GM23338 (cell line): ENCODE measurements around the gene NEDD4. TPM values are rescaled to one million over a fixed set of nuclear protein-coding genes. Genes with fewer than 3 reads are reported as not detected.
A peak's percentile ranks its signal among the peaks of the same experiment; 100 is the strongest.
"Not testable (repeated sequence)": the region's sequence is repeated elsewhere in the genome, so short reads cannot be mapped to it uniquely, and the experiment has no call there.

Source experiments
- ATAC-seq: fragments of 200-7000 bp; cut with Tn5 transposase; 3 replicates; pipeline ENCODE4 v1.9.1; 2020
- DNase-seq: peaks from one replicate; pipeline ENCODE4 v3.0.0-alpha.2; 2015; ENCODE audit warnings: low spot score
- H2AFZ ChIP-seq: fragments of 200-600 bp; sonication (generic); 2 replicates; pipeline ENCODE4 v1.8.0; 2016; ENCODE audit warnings: antibody characterized with exemption, mild to moderate bottlenecking, moderate library complexity
- H3F3A ChIP-seq: fragments of 200-600 bp; sonication (generic); replicated peaks from 2 replicates; pipeline ENCODE4 v1.8.0; 2017; ENCODE audit warnings: antibody characterized with exemption, mixed run types, low read depth
- H3K27ac ChIP-seq: fragments of 200-600 bp; sonication (generic); 2 replicates; pipeline ENCODE4 v1.6.1; 2016; ENCODE audit warnings: low read depth
- H3K27me3 ChIP-seq: fragments of 200-600 bp; sonication (generic); 2 replicates; pipeline ENCODE4 v1.8.0; 2016; ENCODE audit warnings: mild to moderate bottlenecking, mixed run types, moderate library complexity; ENCODE audit not compliant: insufficient read depth
- H3K36me3 ChIP-seq: fragments of 200-600 bp; sonication (generic); 2 replicates; pipeline ENCODE4 v1.8.0; 2016; ENCODE audit warnings: mild to moderate bottlenecking; ENCODE audit not compliant: insufficient read depth
- H3K4me1 ChIP-seq: fragments of 200-600 bp; sonication (generic); 2 replicates; pipeline ENCODE4 v1.8.0; 2016; ENCODE audit warnings: mild to moderate bottlenecking, moderate library complexity; ENCODE audit not compliant: insufficient read depth
- H3K4me2 ChIP-seq: fragments of 200-600 bp; sonication (generic); 2 replicates; pipeline ENCODE4 v1.7.1; 2017; ENCODE audit warnings: mixed run types
- H3K4me3 ChIP-seq: fragments of 200-600 bp; sonication (generic); 2 replicates; pipeline ENCODE4 v1.6.1; 2016; ENCODE audit warnings: mixed run types
- H3K79me2 ChIP-seq: fragments of 200-600 bp; sonication (generic); replicated peaks from 2 replicates; pipeline ENCODE4 v1.8.0; 2017; ENCODE audit warnings: mild to moderate bottlenecking; ENCODE audit not compliant: insufficient read depth
- H3K9me2 ChIP-seq: fragments of 200-600 bp; sonication (generic); 2 replicates; pipeline ENCODE4 v1.8.0; 2017; ENCODE audit not compliant: insufficient read depth
- H4K20me1 ChIP-seq: fragments of 200-600 bp; sonication (generic); replicated peaks from 2 replicates; pipeline ENCODE4 v1.8.0; 2017; ENCODE audit warnings: mild to moderate bottlenecking; ENCODE audit not compliant: insufficient read depth
- H3K27ac Mint-ChIP-seq: 2 replicates; pipeline ENCODE4 v1.8.0; 2020; ENCODE audit warnings: inconsistent platforms, mild to moderate bottlenecking, moderate library complexity, mixed read lengths
- H3K27me3 Mint-ChIP-seq: 3 replicates; pipeline ENCODE4 v1.8.0; 2022; ENCODE audit warnings: low read depth, mild to moderate bottlenecking, moderate library complexity, mixed read lengths, inconsistent platforms; ENCODE audit not compliant: insufficient read depth, poor library complexity
- H3K36me3 Mint-ChIP-seq: 3 replicates; pipeline ENCODE4 v1.8.0; 2021; ENCODE audit warnings: low read depth, mild to moderate bottlenecking, inconsistent platforms, moderate library complexity, mixed read lengths
- H3K4me1 Mint-ChIP-seq: 3 replicates; pipeline ENCODE4 v1.8.0; 2020; ENCODE audit warnings: mild to moderate bottlenecking, inconsistent platforms, mixed read lengths
- H3K4me3 Mint-ChIP-seq: 3 replicates; pipeline ENCODE4 v1.8.0; 2021; ENCODE audit warnings: moderate library complexity, mild to moderate bottlenecking, inconsistent platforms, mixed read lengths
- H3K9me3 Mint-ChIP-seq: 3 replicates; pipeline ENCODE4 v1.8.0; 2020; ENCODE audit warnings: moderate library complexity, mild to moderate bottlenecking, inconsistent platforms, mixed read lengths
- CREB1 ChIP-seq: fragments of 250-450 bp; sonication (Bioruptor Pico); IDR thresholded peaks from 2 replicates; pipeline ENCODE4 v1.5.0; 2020; ENCODE audit warnings: low read depth, mild to moderate bottlenecking, moderate library complexity
- ETS1 ChIP-seq: IDR thresholded peaks from 2 replicates; pipeline ENCODE4 v1.6.1; 2016; ENCODE audit warnings: antibody characterized with exemption
- EZH2 ChIP-seq: fragments of 200-600 bp; sonication (generic); IDR thresholded peaks from one replicate; pipeline ENCODE4 v1.8.0; 2017; ENCODE audit warnings: antibody characterized with exemption, mild to moderate bottlenecking, low read depth; ENCODE audit not compliant: unreplicated experiment
- EZH2phosphoT487 ChIP-seq: fragments of 200-600 bp; sonication (generic); IDR thresholded peaks from one replicate; pipeline ENCODE4 v1.8.1; 2018; ENCODE audit warnings: antibody characterized with exemption; ENCODE audit not compliant: unreplicated experiment
- NANOG ChIP-seq: IDR thresholded peaks from 2 replicates; pipeline ENCODE4 v1.6.1; 2016; ENCODE audit warnings: antibody characterized with exemption, borderline replicate concordance
- POLR2AphosphoS5 ChIP-seq: IDR thresholded peaks from 2 replicates; pipeline ENCODE4 v1.6.1; 2016; ENCODE audit warnings: antibody characterized with exemption, low read depth
- REST ChIP-seq: IDR thresholded peaks from one replicate; pipeline ENCODE4 v1.6.1; 2018; ENCODE audit warnings: antibody characterized with exemption; ENCODE audit not compliant: unreplicated experiment
- STAT1 ChIP-seq: IDR thresholded peaks from one replicate; pipeline ENCODE4 v1.6.1; 2016; ENCODE audit warnings: antibody characterized with exemption; ENCODE audit not compliant: unreplicated experiment
- ZNF114 ChIP-seq: fragments of 250-450 bp; sonication (Bioruptor Pico); IDR thresholded peaks from 2 replicates; pipeline ENCODE4 v1.5.0; 2020; ENCODE audit warnings: mild to moderate bottlenecking, moderate library complexity
- ZNF462 ChIP-seq: fragments of 250-450 bp; sonication (Bioruptor Pico); IDR thresholded peaks from 2 replicates; pipeline ENCODE4 v1.5.0; 2020; ENCODE audit warnings: mild to moderate bottlenecking, moderate library complexity
- polyA plus RNA-seq: library from polyadenylated mRNA; unstranded; fragments of >200 nt; fragmentation: Nextera tagmentation; extraction: Ambion mirVana; gene quantifications from 2 replicates; pipeline ENCODE4 v1.2.1, GENCODE V29; 2016
- total RNA-seq: library from RNA; depleted of rRNA; stranded (reverse); fragments of >200 nt; shearing (Covaris generic); gene quantifications from 2 replicates; pipeline ENCODE4 v1.2.3, GENCODE V29; 2014

The NEDD4 gene
- total and polyA plus RNA-seq, 2 experiments from 2014 or later: 2.1 to 7.2 TPM

- not testable (repeated sequence) for H3K36me3 Mint-ChIP-seq, H3K4me3 ChIP-seq, H3K27me3 ChIP-seq, DNase-seq, H3K9me3 Mint-ChIP-seq, H3K27ac Mint-ChIP-seq, H3K4me2 ChIP-seq, H3F3A ChIP-seq, H3K36me3 ChIP-seq, ATAC-seq, H3K4me1 ChIP-seq, H3K9me2 ChIP-seq, H2AFZ ChIP-seq, H3K79me2 ChIP-seq, H3K4me3 Mint-ChIP-seq, H3K27me3 Mint-ChIP-seq, H3K27ac ChIP-seq, H4K20me1 ChIP-seq
- peaks cover 19% of the 10 kb centered on the region for H3K4me1 Mint-ChIP-seq
Observed at GRCh38 chr15:55785593-55785992, 207.8 kb downstream of the NEDD4 start.

GRCh38 chr15:55784286-55784685, 209.1 kb downstream of the NEDD4 start:
- H3F3A ChIP-seq: no peaks in the 10 kb centered on the region
- no peaks in the 10 kb centered on the region for H3K79me2 ChIP-seq
- peaks cover 9% of the 10 kb centered on the region for H3K4me1 ChIP-seq
- no peaks in the 10 kb centered on the region for H3K36me3 Mint-ChIP-seq
- peaks cover 12% of the 10 kb centered on the region for H3K27me3 Mint-ChIP-seq
- no peaks in the 10 kb centered on the region for H3K27me3 ChIP-seq
- H3K4me1 Mint-ChIP-seq: peaks cover 19% of the 10 kb centered on the region
- DNase-seq (no peak), ATAC-seq (no peak)
- H3K4me3 Mint-ChIP-seq: no peak overlapping the region
- no peaks in the 10 kb centered on the region; the same call in 2 of the 3 replicates for H3K9me3 Mint-ChIP-seq
- no peak overlapping the region for H3K4me2 ChIP-seq
- no peaks in the 10 kb centered on the region for H4K20me1 ChIP-seq
- H2AFZ ChIP-seq: peak overlapping the region; percentile 56; the same call in 1 of the 2 replicates
- H3K36me3 ChIP-seq: no peaks in the 10 kb centered on the region
- H3K9me2 ChIP-seq: no peaks in the 10 kb centered on the region
- no peak overlapping the region for H3K4me3 ChIP-seq
- no peak overlapping the region for H3K27ac Mint-ChIP-seq
- H3K27ac ChIP-seq: no peak overlapping the region
- TF ChIP-seq CREB1 (CRISPR knock-in tag): no peak
- TF ChIP-seq ZNF114: no peak
- TF ChIP-seq STAT1: no peak
- TF ChIP-seq NANOG: no peak
- TF ChIP-seq EZH2phosphoT487: no peak
- no peak for TF ChIP-seq ZNF462 (CRISPR knock-in tag)
- TF ChIP-seq EZH2: no peak
- no peak for TF ChIP-seq POLR2AphosphoS5
- no peak for TF ChIP-seq ETS1
- no peak for TF ChIP-seq REST
